ENCODE measurements around the gene OR10G6.
"Not testable (repeated sequence)": the region's sequence is repeated elsewhere in the genome, so short reads cannot be mapped to it uniquely, and the experiment has no call there.

OR10G6 gene

GRCh38 chr11:123995119-123995518, at the start of gene OR10G6:
Gene OR10G6, minus strand, starts transcription at chr11:123995161. Its CDS starts 0 bp downstream, at chr11:123995161.
- no peak for DNase-seq (ENCODE audit: low read depth in 2 of 2, low spot score in 1 of 2)

GRCh38 chr11:124043420-124043819, 48.5 kb upstream of the OR10G6 start:
- DNase-seq (ENCODE audit: low read depth in 2 of 2, low spot score in 1 of 2), result no peak

GRCh38 chr11:124041254-124041653, 46.3 kb upstream of the OR10G6 start, which contains the start of gene OR10G7:
Gene OR10G7, minus strand, starts transcription at chr11:124041325. Its CDS starts 2,324 bp downstream, at chr11:124039001.
- DNase-seq (ENCODE audit: low read depth in 2 of 2, low spot score in 1 of 2), result no peak

GRCh38 chr11:124039557-124039956, 44.6 kb upstream of the OR10G6 start:
- DNase-seq (ENCODE audit: low read depth in 2 of 2, low spot score in 1 of 2), result no peak

- DNase-seq (ENCODE audit: low read depth in 2 of 2, low spot score in 1 of 2), result no peak
These were observed 41.7 kb upstream of the OR10G6 start for GRCh38 chr11:124036666-124037065.

GRCh38 chr11:124026498-124026897, 31.5 kb upstream of the OR10G6 start, which contains the start of gene OR10G8:
Gene OR10G8, plus strand, starts transcription at chr11:124026798. Its CDS starts 2,825 bp downstream, at chr11:124029623.
- no peak for DNase-seq (ENCODE audit: low read depth in 2 of 2, low spot score in 1 of 2)

GRCh38 chr11:124015837-124016236, 20.9 kb upstream of the OR10G6 start:
- not testable (repeated sequence) for DNase-seq (ENCODE audit: low read depth in 2 of 2, low spot score in 1 of 2)

- DNase-seq (ENCODE audit: low read depth in 2 of 2, low spot score in 1 of 2), result no peak
These were observed 17.7 kb upstream of the OR10G6 start, which contains the start of gene OR10G4 for GRCh38 chr11:124012697-124013096. Gene OR10G4, plus strand, starts transcription at chr11:124012997. Its CDS starts 2,578 bp downstream, at chr11:124015575.

- no peak for DNase-seq (ENCODE audit: low read depth in 2 of 2, low spot score in 1 of 2)
These were observed 15.7 kb downstream of the OR10G6 start for GRCh38 chr11:123979311-123979710.

- DNase-seq (ENCODE audit: low read depth in 2 of 2, low spot score in 1 of 2), result no peak
These were observed 17.1 kb downstream of the OR10G6 start, which contains the start of gene OR10S1 for GRCh38 chr11:123977731-123978347. Gene OR10S1, minus strand, starts transcription at chr11:123977781. Its CDS starts 117 bp downstream, at chr11:123977664.

- DNase-seq (ENCODE audit: low read depth in 2 of 2, low spot score in 1 of 2), result no peak
These were observed 18.0 kb downstream of the OR10G6 start for GRCh38 chr11:123976770-123977560.

GRCh38 chr11:123973816-123974215, 21.1 kb downstream of the OR10G6 start:
- no peak for DNase-seq (ENCODE audit: low read depth in 2 of 2, low spot score in 1 of 2)

- no peak for DNase-seq (ENCODE audit: low read depth in 2 of 2, low spot score in 1 of 2)
These were observed 38.2 kb downstream of the OR10G6 start for GRCh38 chr11:123956752-123957151.

- DNase-seq (ENCODE audit: low read depth in 2 of 2, low spot score in 1 of 2), result no peak
These were observed 49.8 kb downstream of the OR10G6 start for GRCh38 chr11:123945132-123945531.

Measured in stimulated activated CD8-positive, alpha-beta memory T cell treated with anti-CD3 and anti-CD28 coated beads, Interleukin-4, amount 100 ng/mL, for 1 hour (primary cell).